Measurements from ENCODE around the gene NXNL1. TPM values are rescaled to one million over a fixed set of nuclear protein-coding genes. Genes with fewer than 3 reads are reported as not detected.

NXNL1 gene
- total and polyA plus RNA-seq, 9 of the 15 experiments (the other 6 are each of a cell fraction or from before 2014, with no cell fraction given): not detected

DNA sequence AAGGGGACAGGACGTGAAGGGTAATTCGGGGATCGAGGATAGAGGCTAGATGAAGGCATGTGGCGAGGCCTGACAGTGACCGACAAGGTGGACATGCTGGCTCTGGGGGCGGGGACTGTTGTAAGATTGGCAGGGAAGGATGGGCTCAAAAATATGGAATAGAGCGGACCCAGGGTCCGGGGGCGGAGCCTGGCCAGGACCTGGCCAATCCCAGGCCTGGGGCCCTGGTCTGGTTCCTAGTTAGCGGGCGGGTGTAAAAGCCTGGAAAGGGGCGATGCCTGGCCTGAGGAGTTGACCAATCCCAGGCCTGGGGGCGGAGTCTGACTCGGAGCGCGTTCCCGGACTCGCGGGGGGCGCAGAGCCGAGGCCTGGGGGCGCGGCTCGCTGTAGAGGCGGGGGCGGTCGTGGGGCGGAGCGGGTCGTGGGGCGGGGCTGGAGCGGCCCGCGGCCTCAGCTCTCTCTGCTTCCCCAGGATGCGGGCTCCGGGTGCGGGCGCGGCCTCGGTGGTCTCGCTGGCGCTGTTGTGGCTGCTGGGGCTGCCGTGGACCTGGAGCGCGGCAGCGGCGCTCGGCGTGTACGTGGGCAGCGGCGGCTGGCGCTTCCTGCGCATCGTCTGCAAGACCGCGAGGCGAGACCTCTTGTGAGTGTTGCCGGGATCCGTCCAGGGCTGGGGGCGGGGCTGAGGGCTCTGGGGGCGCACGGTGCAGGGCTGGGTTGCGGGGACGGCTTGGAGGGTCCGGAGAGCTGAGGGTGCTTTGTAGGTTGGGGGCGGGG lies 9.5 kb upstream of the NXNL1 start, which contains the start of gene SLC27A1 (continued):
- TF ChIP-seq, protein P1, sequence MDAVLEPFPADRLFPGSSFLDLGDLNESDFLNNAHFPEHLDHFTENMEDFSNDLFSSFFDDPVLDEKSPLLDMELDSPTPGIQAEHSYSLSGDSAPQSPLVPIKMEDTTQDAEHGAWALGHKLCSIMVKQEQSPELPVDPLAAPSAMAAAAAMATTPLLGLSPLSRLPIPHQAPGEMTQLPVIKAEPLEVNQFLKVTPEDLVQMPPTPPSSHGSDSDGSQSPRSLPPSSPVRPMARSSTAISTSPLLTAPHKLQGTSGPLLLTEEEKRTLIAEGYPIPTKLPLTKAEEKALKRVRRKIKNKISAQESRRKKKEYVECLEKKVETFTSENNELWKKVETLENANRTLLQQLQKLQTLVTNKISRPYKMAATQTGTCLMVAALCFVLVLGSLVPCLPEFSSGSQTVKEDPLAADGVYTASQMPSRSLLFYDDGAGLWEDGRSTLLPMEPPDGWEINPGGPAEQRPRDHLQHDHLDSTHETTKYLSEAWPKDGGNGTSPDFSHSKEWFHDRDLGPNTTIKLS (IDR thresholded peaks at IDR 0.05; ENCODE audit: borderline replicate concordance, low read depth): no peak
- TF ChIP-seq, protein P2, sequence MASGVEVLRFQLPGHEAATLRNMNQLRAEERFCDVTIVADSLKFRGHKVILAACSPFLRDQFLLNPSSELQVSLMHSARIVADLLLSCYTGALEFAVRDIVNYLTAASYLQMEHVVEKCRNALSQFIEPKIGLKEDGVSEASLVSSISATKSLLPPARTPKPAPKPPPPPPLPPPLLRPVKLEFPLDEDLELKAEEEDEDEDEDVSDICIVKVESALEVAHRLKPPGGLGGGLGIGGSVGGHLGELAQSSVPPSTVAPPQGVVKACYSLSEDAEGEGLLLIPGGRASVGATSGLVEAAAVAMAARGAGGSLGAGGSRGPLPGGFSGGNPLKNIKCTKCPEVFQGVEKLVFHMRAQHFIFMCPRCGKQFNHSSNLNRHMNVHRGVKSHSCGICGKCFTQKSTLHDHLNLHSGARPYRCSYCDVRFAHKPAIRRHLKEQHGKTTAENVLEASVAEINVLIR (CRISPR knock-in tag; IDR thresholded peaks at IDR 0.05): no peak
- TF ChIP-seq CBFA2T2 (conservative IDR thresholded peaks at IDR 0.05) (no peak), POLR2AphosphoS5 (IDR thresholded peaks at IDR 0.05; ENCODE audit: control insufficient read depth, insufficient read depth, low read depth, low read length) (no peak), ZFPM2 (CRISPR knock-in tag; IDR thresholded peaks at IDR 0.05) (no peak), TRIM24 (IDR thresholded peaks at IDR 0.05) (no peak), ZC3H4 (CRISPR knock-in tag; IDR thresholded peaks at IDR 0.05; ENCODE audit: borderline replicate concordance) (no peak), TAF15 (IDR thresholded peaks at IDR 0.05; ENCODE audit: low read depth, low read length) (no peak), ESRRA (IDR thresholded peaks at IDR 0.05; ENCODE audit: borderline replicate concordance, low read depth) (no peak), TOE1 (IDR thresholded peaks at IDR 0.05; ENCODE audit: borderline replicate concordance) (no peak), TOE1 (CRISPR knock-in tag; IDR thresholded peaks at IDR 0.05; ENCODE audit: borderline replicate concordance, low read depth) (no peak), YY1 (IDR thresholded peaks at IDR 0.05; ENCODE audit: borderline replicate concordance in 1 of 3, control insufficient read depth in 1 of 3, extremely low read depth in 1 of 3, insufficient read depth in 3 of 3, insufficient read length in 1 of 3, insufficient replicate concordance in 2 of 3, low read depth in 1 of 3, low read length in 2 of 3) (no peak), ZNF239 (CRISPR knock-in tag; IDR thresholded peaks at IDR 0.05) (no peak), RBM15 (IDR thresholded peaks at IDR 0.05; ENCODE audit: insufficient read depth, low read length) (no peak), CBX3 (IDR thresholded peaks at IDR 0.05; ENCODE audit: borderline replicate concordance in 1 of 2, low read length in 2 of 2) (no peak), ZSCAN29 (IDR thresholded peaks at IDR 0.05) (no peak), U2AF1 (optimal IDR thresholded peaks at IDR 0.05; ENCODE audit: low read depth, low read length) (no peak), SLC30A9 (CRISPR knock-in tag; IDR thresholded peaks at IDR 0.05) (no peak), TBP (optimal IDR thresholded peaks at IDR 0.05; ENCODE audit: low read depth, low read length) (no peak), XRCC3 (IDR thresholded peaks at IDR 0.05) (no peak), ETV6 (IDR thresholded peaks at IDR 0.05; ENCODE audit: borderline replicate concordance in 1 of 2, low read depth in 2 of 2, low read length in 1 of 2) (no peak), ETV6 (CRISPR knock-in tag; IDR thresholded peaks at IDR 0.05; ENCODE audit: borderline replicate concordance) (no peak)
- TF ChIP-seq, protein P3, sequence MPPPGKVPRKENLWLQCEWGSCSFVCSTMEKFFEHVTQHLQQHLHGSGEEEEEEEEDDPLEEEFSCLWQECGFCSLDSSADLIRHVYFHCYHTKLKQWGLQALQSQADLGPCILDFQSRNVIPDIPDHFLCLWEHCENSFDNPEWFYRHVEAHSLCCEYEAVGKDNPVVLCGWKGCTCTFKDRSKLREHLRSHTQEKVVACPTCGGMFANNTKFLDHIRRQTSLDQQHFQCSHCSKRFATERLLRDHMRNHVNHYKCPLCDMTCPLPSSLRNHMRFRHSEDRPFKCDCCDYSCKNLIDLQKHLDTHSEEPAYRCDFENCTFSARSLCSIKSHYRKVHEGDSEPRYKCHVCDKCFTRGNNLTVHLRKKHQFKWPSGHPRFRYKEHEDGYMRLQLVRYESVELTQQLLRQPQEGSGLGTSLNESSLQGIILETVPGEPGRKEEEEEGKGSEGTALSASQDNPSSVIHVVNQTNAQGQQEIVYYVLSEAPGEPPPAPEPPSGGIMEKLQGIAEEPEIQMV (tag; conservative IDR thresholded peaks at IDR 0.05; ENCODE audit: low read depth): no peak
